MCF 10A (cell line): ENCODE measurements around the gene EDAR. TPM values are rescaled to one million over a fixed set of nuclear protein-coding genes. Genes with fewer than 3 reads are reported as not detected.

Experiments used
- BruUV-seq: library from RNA; stranded (reverse); fragments of 400-500 nt; replicated peaks from 2 replicates; lab custom pipeline; 2021; lab: Mats Ljungman, UMichigan
- CTCF ChIA-PET: fragments of 300-600 bp; sonication (Branson Sonifier 250); formaldehyde crosslinking; extraction: SDS; loops from one replicate; lab custom pipeline; 2021; ENCODE audit warnings: antibody characterized with exemption, inconsistent platforms; lab: Yijun Ruan, JAX
- POLR2A ChIA-PET: fragments of 300-600, 350-650 bp; sonication (Branson Sonifier 250); formaldehyde crosslinking; extraction: SDS; loops from one replicate; lab custom pipeline; 2020; ENCODE audit warnings: antibody characterized with exemption, inconsistent platforms; lab: Yijun Ruan, JAX
- DNase-seq: peaks from one replicate; pipeline ENCODE4 v3.0.0-alpha.2; 2018; ENCODE audit not compliant: unreplicated experiment
- H3K27ac Mint-ChIP-seq: one replicate; pipeline ENCODE4 v1.8.0; 2022; ENCODE audit warnings: mild to moderate bottlenecking, low read depth, mixed read lengths; ENCODE audit not compliant: unreplicated experiment
- H3K27me3 Mint-ChIP-seq: one replicate; pipeline ENCODE4 v1.8.0; 2022; ENCODE audit warnings: mixed read lengths; ENCODE audit not compliant: insufficient read depth, unreplicated experiment
- H3K36me3 Mint-ChIP-seq: one replicate; pipeline ENCODE4 v1.8.0; 2022; ENCODE audit warnings: mild to moderate bottlenecking, moderate library complexity, mixed read lengths; ENCODE audit not compliant: insufficient read depth, unreplicated experiment
- H3K4me1 Mint-ChIP-seq: one replicate; pipeline ENCODE4 v1.8.0; 2022; ENCODE audit warnings: mixed read lengths; ENCODE audit not compliant: insufficient read depth, unreplicated experiment
- H3K4me3 Mint-ChIP-seq: one replicate; pipeline ENCODE4 v1.8.0; 2022; ENCODE audit warnings: mild to moderate bottlenecking, moderate library complexity, mixed read lengths; ENCODE audit not compliant: unreplicated experiment
- H3K9me3 Mint-ChIP-seq: one replicate; pipeline ENCODE4 v1.8.0; 2022; ENCODE audit warnings: mixed read lengths; ENCODE audit not compliant: unreplicated experiment
- intact Hi-C: fragments of 100-400 bp; cut with micrococcal nuclease; formaldehyde crosslinking; loops from 2 replicates; pipeline ENCODE4 v1.14.1; 2022
- total RNA-seq: library from RNA; stranded (reverse); gene quantifications from 2 replicates; pipeline ENCODE4 v1.2.3, GENCODE V29; 2022
- TF ChIP-seq, protein P1 (sequence below): fragments of 200-600 bp; IDR thresholded peaks from one replicate; pipeline ENCODE4 v1.8.0; 2022; ENCODE audit warnings: antibody characterized with exemption, mild to moderate bottlenecking; ENCODE audit not compliant: unreplicated experiment

Gene EDAR
- total RNA-seq, 1 experiment from 2014 or later, result 0.14 TPM

DNA sequence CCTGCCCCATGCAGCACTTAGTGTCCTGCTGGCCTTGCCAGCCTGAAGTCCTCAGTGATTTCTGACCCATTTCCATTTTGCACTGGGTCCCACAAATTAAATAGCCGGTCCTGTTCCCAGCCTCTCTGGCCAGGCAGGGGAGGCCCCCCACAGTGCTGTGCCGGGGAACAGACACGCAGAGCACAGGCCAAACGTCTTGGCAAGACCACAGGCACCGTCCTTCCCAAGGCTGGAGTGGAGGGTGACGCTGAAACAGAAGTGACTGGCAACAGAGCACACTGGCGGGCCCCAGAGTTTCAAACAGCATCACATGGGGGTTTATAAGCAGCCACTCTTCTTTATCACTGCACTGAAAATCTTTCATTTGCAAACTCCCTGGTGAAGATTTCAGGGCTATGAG is 52.2 kb downstream of the EDAR start:
- Mint-ChIP-seq H3K4me1 (peaks cover 12% of the 10 kb centered on the region), H3K27me3 (peaks cover 5% of the 10 kb centered on the region), H3K9me3 (no peaks in the 10 kb centered on the region), H3K4me3 (no peak overlapping the region), H3K36me3 (no peaks in the 10 kb centered on the region), H3K27ac (no peak overlapping the region)
- TF ChIP-seq, protein P1, sequence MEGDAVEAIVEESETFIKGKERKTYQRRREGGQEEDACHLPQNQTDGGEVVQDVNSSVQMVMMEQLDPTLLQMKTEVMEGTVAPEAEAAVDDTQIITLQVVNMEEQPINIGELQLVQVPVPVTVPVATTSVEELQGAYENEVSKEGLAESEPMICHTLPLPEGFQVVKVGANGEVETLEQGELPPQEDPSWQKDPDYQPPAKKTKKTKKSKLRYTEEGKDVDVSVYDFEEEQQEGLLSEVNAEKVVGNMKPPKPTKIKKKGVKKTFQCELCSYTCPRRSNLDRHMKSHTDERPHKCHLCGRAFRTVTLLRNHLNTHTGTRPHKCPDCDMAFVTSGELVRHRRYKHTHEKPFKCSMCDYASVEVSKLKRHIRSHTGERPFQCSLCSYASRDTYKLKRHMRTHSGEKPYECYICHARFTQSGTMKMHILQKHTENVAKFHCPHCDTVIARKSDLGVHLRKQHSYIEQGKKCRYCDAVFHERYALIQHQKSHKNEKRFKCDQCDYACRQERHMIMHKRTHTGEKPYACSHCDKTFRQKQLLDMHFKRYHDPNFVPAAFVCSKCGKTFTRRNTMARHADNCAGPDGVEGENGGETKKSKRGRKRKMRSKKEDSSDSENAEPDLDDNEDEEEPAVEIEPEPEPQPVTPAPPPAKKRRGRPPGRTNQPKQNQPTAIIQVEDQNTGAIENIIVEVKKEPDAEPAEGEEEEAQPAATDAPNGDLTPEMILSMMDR, result no peak
- intact Hi-C loops, result no loop called here
- DNase-seq, result no peak
- BruUV-seq, result no TSS peak
- ChIA-PET CTCF (interaction anchor here (0.7 kb wide), 1 partner anchor 10 kb away, joined by 3 read pairs; no protein-coding TSS in a partner anchor), POLR2A (no interaction called here)

DNA sequence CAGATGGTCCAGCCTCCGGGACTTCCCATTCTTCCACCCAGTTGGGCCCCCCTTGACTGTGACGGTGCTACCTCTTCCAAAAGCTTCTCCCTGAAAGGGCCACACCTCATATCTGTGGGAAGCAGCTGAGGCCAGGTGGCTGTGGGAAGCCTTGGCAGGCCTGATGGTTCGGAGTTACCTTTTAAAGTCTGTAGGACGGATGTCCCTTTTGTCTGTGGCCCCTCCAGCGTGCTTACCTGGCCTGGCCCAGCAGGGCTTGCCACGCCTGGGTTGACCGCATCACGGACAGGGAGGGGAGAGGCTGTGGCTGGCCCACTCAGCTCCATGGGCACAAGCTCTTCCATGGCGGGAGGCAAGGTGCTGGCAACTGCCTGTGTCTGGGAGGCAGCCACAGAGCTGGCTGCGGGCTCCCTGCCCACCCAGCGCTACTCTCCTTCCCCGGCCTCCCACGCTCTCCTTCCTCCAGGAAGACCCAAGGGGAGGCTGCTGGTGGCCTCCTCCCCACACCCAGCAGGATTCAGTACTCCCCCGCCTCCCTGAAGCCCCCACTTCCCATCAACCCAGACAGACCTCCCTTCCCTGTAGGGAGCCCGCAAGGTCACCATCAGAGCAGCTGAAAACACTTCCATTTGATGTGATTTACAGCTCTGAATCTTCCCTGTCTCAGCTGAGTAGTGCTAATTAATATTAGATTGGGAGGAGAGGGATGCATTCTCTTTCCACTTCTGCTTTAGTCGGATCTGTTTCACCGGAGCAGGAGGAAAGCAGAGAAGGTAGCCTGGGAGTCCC is 52.8 kb downstream of the EDAR start:
- no peaks in the 10 kb centered on the region for H3K36me3 Mint-ChIP-seq
- no peak for DNase-seq
- ChIA-PET CTCF (interaction anchor here (0.7 to 1.1 kb wide), 2 partner anchors 9 to 53 kb away, joined by 3 to 4 read pairs; partner anchors contain the start of gene EDAR), POLR2A (no interaction called here)
- H3K4me3 Mint-ChIP-seq, result no peak overlapping the region
- H3K27me3 Mint-ChIP-seq, result peaks cover 10% of the 10 kb centered on the region
- H3K4me1 Mint-ChIP-seq, result peaks cover 12% of the 10 kb centered on the region
- H3K9me3 Mint-ChIP-seq, result no peaks in the 10 kb centered on the region
- intact Hi-C loops, result no loop called here
- BruUV-seq, result no TSS peak
- TF ChIP-seq, protein P1, result no peak
- H3K27ac Mint-ChIP-seq, result no peak overlapping the region

DNA sequence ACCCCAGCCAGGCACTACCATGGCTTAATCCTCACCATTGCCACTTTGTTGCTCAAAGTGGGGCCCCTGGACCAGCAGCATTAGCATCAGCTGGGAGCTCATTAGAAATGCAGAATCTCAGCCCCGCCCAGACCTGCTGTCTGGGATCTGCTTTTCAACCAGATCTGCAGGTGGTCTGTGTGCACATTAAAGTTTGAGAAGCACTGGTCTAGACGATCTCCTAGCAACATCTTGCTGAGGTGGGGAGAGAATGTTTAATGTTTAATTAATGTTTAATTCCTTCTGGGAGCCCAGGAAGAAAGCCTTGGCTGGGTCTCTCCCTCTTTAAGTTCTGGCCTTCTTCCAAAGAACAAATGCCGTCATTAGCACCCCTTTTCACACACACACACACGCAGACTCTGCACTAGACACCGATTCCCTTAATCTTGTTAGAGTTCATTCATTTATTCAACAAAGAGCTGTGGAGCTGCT is 53.7 kb downstream of the EDAR start:
- H3K4me1 Mint-ChIP-seq, result peaks cover 12% of the 10 kb centered on the region

More for the DNA sequence above, 53.7 kb downstream of the EDAR start:
- H3K27me3 Mint-ChIP-seq, result peaks cover 10% of the 10 kb centered on the region
- TF ChIP-seq, protein P1, result no peak
- intact Hi-C loops, result no loop called here
- no peak overlapping the region for H3K27ac Mint-ChIP-seq
- POLR2A ChIA-PET, result interaction anchor here (1.2 kb wide), 1 partner anchor 36 kb away, joined by 3 read pairs; no protein-coding TSS in a partner anchor
- no peaks in the 10 kb centered on the region for H3K9me3 Mint-ChIP-seq
- CTCF ChIA-PET, result interaction anchor here (1.1 kb wide), 2 partner anchors 54 kb away, joined by 4 to 7 read pairs; partner anchors contain the start of gene EDAR
- no TSS peak for BruUV-seq
- H3K36me3 Mint-ChIP-seq, result peaks cover 5% of the 10 kb centered on the region
- H3K4me3 Mint-ChIP-seq, result no peak overlapping the region
- no peak for DNase-seq
